ENCODE data around the gene DLG5. TPM values are rescaled to one million over a fixed set of nuclear protein-coding genes. Genes with fewer than 3 reads are reported as not detected.

DLG5 gene
- total and polyA plus RNA-seq, 4 donors: 1.2 to 7.1 (median 4.6) TPM

DNA sequence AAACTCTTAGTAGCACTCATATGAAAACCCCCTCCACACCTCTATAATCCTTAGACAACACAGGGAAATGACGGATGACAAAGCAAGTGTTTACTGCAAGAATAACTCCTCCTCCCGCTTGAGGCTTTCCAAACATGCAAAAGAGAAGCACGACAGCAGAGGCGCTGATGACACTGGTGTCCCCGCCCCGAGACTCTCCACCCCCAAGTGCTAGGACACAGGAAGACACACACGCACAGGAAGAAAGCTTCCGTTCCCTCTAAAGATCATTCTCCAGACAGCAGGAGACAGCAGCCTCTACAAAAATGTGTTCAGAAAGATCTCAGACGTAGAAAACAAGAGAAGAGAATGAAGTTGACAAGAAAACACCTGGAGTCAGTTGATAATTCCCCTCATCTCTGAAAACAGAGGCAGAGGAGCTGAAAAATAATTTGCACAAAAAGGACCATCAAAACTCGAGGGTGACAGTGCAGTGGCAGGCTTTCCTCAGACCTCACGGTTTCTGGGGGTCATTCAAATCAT lies 90.2 kb downstream of the DLG5 start:
- Histone ChIP-seq H3K4me3 (ENCODE audit: low read depth in 1 of 3, low read length in 3 of 3) (no peak overlapping the region), H3K9me3 (ENCODE audit: control insufficient read depth in 4 of 4, low read length in 3 of 4) (no peaks in the 10 kb centered on the region), H3K27ac (ENCODE audit: low read depth in 1 of 2, low read length in 2 of 2) (peak overlapping the region in 1 of 2 donors; percentile 42), H3K27me3 (ENCODE audit: control insufficient read depth in 4 of 4, insufficient read depth in 4 of 4, low read length in 3 of 4) (no peaks in the 10 kb centered on the region), H3K4me1 (ENCODE audit: control insufficient read depth in 4 of 4, insufficient read depth in 4 of 4, low read length in 3 of 4) (no peaks in the 10 kb centered on the region), H3K36me3 (ENCODE audit: control insufficient read depth in 4 of 4, insufficient read depth in 3 of 4, low read depth in 1 of 4, low read length in 3 of 4) (peaks cover 2 to 34% (median 2%) of the 10 kb centered on the region in 4 donors), H3K9ac (ENCODE audit: low read depth in 1 of 2, low read length in 2 of 2) (no peak overlapping the region)
- TF ChIP-seq RAD21 (IDR thresholded peaks at IDR 0.05) (peak in 1 of 2 donors; percentile 4), RXRA (IDR thresholded peaks at IDR 0.05) (peak in 1 of 2 donors; percentile 30), ZBTB33 (IDR thresholded peaks at IDR 0.05) (no peak), GABPA (IDR thresholded peaks at IDR 0.05 in 1 of 2, conservative IDR thresholded peaks at IDR 0.05 in 1 of 2) (peak in 1 of 2 donors; percentile 31), SP1 (IDR thresholded peaks at IDR 0.05) (peak; percentile 51)
- no peak for DNase-seq (ENCODE audit: low spot score)
- whole genome bisulfite sequencing: 72% methylated on average over 11 of the region's 11 CpGs

DNA sequence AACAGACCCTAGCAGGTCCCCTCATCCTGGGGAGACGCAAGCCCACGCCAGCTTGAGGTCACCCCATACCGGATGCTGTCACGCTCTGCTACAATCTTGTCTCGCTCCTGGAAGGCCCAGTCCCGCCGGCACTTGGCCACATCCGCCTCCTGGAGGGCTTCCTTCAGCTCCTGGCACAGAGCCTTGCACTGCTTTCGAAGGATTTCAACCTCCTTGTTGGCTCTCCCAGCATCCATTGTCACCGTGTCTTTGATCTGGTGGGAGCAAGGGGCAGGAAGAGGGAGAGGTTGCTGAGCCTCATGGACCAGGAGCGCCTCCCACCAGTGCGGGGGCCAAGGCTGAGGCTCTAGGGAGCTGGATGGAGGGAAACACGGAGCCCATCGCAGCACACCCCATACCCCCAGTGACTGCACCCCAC lies 90.9 kb downstream of the DLG5 start:
- DNase-seq (ENCODE audit: low spot score): no peak
- H3K27me3 ChIP-seq (ENCODE audit: control insufficient read depth in 4 of 4, insufficient read depth in 4 of 4, low read length in 3 of 4): no peaks in the 10 kb centered on the region
- no peak overlapping the region for H3K9ac ChIP-seq (ENCODE audit: low read depth in 1 of 2, low read length in 2 of 2)
- H3K4me1 ChIP-seq (ENCODE audit: control insufficient read depth in 4 of 4, insufficient read depth in 4 of 4, low read length in 3 of 4): no peaks in the 10 kb centered on the region
- no peak overlapping the region for H3K4me3 ChIP-seq (ENCODE audit: low read depth in 1 of 3, low read length in 3 of 3)
- peak overlapping the region in 1 of 2 donors; percentile 16 for H3K27ac ChIP-seq (ENCODE audit: low read depth in 1 of 2, low read length in 2 of 2)
- WGBS: 83% methylated on average over 14 of the region's 14 CpGs
- H3K36me3 ChIP-seq (ENCODE audit: control insufficient read depth in 4 of 4, insufficient read depth in 3 of 4, low read depth in 1 of 4, low read length in 3 of 4): peaks cover 2 to 29% (median 4%) of the 10 kb centered on the region in 4 donors
- TF ChIP-seq YY1 (IDR thresholded peaks at IDR 0.05) (no peak), GABPA (IDR thresholded peaks at IDR 0.05 in 1 of 2, conservative IDR thresholded peaks at IDR 0.05 in 1 of 2) (peak; percentile 41 to 73), RXRA (IDR thresholded peaks at IDR 0.05) (no peak), FOXA1 (IDR thresholded peaks at IDR 0.05) (no peak), EGR1 (IDR thresholded peaks at IDR 0.05; ENCODE audit: low read depth in 2 of 2) (no peak), ZBTB33 (IDR thresholded peaks at IDR 0.05) (no peak), NR2F2 (IDR thresholded peaks at IDR 0.05) (peak; percentile 16)
- TF ChIP-seq, protein P1, sequence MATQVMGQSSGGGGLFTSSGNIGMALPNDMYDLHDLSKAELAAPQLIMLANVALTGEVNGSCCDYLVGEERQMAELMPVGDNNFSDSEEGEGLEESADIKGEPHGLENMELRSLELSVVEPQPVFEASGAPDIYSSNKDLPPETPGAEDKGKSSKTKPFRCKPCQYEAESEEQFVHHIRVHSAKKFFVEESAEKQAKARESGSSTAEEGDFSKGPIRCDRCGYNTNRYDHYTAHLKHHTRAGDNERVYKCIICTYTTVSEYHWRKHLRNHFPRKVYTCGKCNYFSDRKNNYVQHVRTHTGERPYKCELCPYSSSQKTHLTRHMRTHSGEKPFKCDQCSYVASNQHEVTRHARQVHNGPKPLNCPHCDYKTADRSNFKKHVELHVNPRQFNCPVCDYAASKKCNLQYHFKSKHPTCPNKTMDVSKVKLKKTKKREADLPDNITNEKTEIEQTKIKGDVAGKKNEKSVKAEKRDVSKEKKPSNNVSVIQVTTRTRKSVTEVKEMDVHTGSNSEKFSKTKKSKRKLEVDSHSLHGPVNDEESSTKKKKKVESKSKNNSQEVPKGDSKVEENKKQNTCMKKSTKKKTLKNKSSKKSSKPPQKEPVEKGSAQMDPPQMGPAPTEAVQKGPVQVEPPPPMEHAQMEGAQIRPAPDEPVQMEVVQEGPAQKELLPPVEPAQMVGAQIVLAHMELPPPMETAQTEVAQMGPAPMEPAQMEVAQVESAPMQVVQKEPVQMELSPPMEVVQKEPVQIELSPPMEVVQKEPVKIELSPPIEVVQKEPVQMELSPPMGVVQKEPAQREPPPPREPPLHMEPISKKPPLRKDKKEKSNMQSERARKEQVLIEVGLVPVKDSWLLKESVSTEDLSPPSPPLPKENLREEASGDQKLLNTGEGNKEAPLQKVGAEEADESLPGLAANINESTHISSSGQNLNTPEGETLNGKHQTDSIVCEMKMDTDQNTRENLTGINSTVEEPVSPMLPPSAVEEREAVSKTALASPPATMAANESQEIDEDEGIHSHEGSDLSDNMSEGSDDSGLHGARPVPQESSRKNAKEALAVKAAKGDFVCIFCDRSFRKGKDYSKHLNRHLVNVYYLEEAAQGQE (IDR thresholded peaks at IDR 0.05): no peak
- no peaks in the 10 kb centered on the region for H3K9me3 ChIP-seq (ENCODE audit: control insufficient read depth in 4 of 4, low read length in 3 of 4)
